ENCODE measurements around the gene SHLD2.
"Not testable (repeated sequence)": the region's sequence is repeated elsewhere in the genome, so short reads cannot be mapped to it uniquely, and the experiment has no call there.

The SHLD2 gene

DNA sequence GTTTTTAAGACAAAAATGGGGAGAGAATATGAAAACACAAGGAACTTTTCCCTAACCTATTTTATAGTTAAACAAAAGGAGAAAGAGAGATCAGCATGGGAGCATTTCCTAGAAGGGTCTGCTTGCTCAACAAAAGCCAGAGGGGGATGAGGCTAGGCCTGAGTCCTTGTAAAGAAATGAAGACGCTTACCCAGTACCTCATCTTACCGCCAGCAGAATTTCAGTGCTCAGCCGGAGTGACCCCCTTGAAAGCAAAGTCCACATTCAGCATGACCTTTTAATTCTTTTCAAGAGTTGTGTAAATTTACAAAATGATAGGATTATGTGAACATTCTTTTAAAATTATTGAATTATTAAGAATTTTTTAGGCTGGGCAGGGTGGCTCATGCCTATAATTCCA is 82.6 kb downstream of the SHLD2 start:
- H3K9me2 ChIP-seq (replicated peaks; ENCODE audit: insufficient read depth, low read length); H2AFZ ChIP-seq (ENCODE audit: low read length); H4K20me1 ChIP-seq (ENCODE audit: insufficient read depth, low read length); H3K4me2 ChIP-seq (ENCODE audit: low read depth, low read length); H3K36me3 ChIP-seq (replicated peaks; ENCODE audit: insufficient read depth, low read length); H3K27me3 ChIP-seq (replicated peaks; ENCODE audit: insufficient read depth, low read length); H3F3A ChIP-seq (ENCODE audit: insufficient read depth, low read length); DNase-seq; H3K4me1 ChIP-seq (ENCODE audit: low read length); H3K9ac ChIP-seq (ENCODE audit: low read length); H3K79me2 ChIP-seq (ENCODE audit: low read length); H3K4me3 ChIP-seq (ENCODE audit: low read length); H3K9me3 ChIP-seq (replicated peaks; ENCODE audit: insufficient read depth, low read length); H3K27ac ChIP-seq (ENCODE audit: low read length): not testable (repeated sequence)

- H3K9ac ChIP-seq (ENCODE audit: low read length); H2AFZ ChIP-seq (ENCODE audit: low read length); H3K36me3 ChIP-seq (replicated peaks; ENCODE audit: insufficient read depth, low read length); H3K79me2 ChIP-seq (ENCODE audit: low read length); H3K9me2 ChIP-seq (replicated peaks; ENCODE audit: insufficient read depth, low read length); H3K27ac ChIP-seq (ENCODE audit: low read length); H3K4me2 ChIP-seq (ENCODE audit: low read depth, low read length); H3K4me1 ChIP-seq (ENCODE audit: low read length); DNase-seq; H3F3A ChIP-seq (ENCODE audit: insufficient read depth, low read length); H3K27me3 ChIP-seq (replicated peaks; ENCODE audit: insufficient read depth, low read length); H4K20me1 ChIP-seq (ENCODE audit: insufficient read depth, low read length); H3K4me3 ChIP-seq (ENCODE audit: low read length); H3K9me3 ChIP-seq (replicated peaks; ENCODE audit: insufficient read depth, low read length): not testable (repeated sequence)
Observed at GRCh38 chr10:87184421-87184820, 89.4 kb downstream of the SHLD2 start.

DNA sequence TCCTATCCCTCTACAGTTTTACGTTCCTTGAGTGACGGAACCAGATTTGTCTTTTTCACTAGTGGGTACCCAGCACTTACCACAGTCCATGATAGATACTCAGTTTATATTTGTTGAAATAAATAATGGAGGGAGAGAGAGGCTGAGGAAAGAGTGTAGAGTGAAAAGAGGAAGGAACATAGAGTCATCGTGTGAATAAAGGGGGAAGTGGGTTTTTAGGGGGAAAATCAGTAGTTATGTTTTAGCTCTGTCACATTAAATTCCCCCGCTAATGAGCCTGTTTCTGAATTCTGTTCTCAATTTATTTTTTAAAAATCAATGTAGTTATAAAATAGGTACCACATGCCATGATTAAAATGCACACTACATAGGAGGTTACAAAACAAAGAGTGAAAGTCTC is 91.0 kb downstream of the SHLD2 start:
- not testable (repeated sequence) for H4K20me1 ChIP-seq (ENCODE audit: insufficient read depth, low read length); H3K36me3 ChIP-seq (replicated peaks; ENCODE audit: insufficient read depth, low read length); H3F3A ChIP-seq (ENCODE audit: insufficient read depth, low read length); H3K4me1 ChIP-seq (ENCODE audit: low read length); H3K79me2 ChIP-seq (ENCODE audit: low read length); H3K27ac ChIP-seq (ENCODE audit: low read length); H3K4me3 ChIP-seq (ENCODE audit: low read length); H3K4me2 ChIP-seq (ENCODE audit: low read depth, low read length); H3K9ac ChIP-seq (ENCODE audit: low read length); H3K9me2 ChIP-seq (replicated peaks; ENCODE audit: insufficient read depth, low read length); H2AFZ ChIP-seq (ENCODE audit: low read length); H3K9me3 ChIP-seq (replicated peaks; ENCODE audit: insufficient read depth, low read length); DNase-seq; H3K27me3 ChIP-seq (replicated peaks; ENCODE audit: insufficient read depth, low read length)

DNA sequence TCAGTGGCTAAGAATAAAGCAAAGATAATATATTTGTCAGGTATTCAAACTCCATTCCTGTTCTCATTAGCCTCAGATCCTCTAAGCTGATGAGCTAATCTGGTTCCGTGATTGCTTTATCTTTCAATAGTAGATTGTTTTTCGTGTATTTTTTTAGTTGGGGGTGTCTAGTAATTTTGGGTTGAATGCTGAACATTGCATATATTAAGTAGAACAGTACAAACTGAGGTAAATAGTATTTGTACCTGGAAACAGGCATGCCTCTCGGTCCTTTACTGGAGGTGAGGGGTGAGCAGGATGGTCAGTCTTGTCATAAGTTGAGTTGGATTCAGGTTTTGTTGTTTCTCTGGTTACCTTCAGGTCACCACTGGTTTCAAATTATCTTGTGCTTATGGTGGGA is 92.6 kb downstream of the SHLD2 start:
- H4K20me1 ChIP-seq (ENCODE audit: insufficient read depth, low read length); H3K9me3 ChIP-seq (replicated peaks; ENCODE audit: insufficient read depth, low read length); H3K9ac ChIP-seq (ENCODE audit: low read length); H3K36me3 ChIP-seq (replicated peaks; ENCODE audit: insufficient read depth, low read length); DNase-seq; H3K9me2 ChIP-seq (replicated peaks; ENCODE audit: insufficient read depth, low read length); H3K4me3 ChIP-seq (ENCODE audit: low read length); H3K27me3 ChIP-seq (replicated peaks; ENCODE audit: insufficient read depth, low read length); H3K79me2 ChIP-seq (ENCODE audit: low read length); H3K27ac ChIP-seq (ENCODE audit: low read length); H3K4me1 ChIP-seq (ENCODE audit: low read length); H3K4me2 ChIP-seq (ENCODE audit: low read depth, low read length); H2AFZ ChIP-seq (ENCODE audit: low read length); H3F3A ChIP-seq (ENCODE audit: insufficient read depth, low read length): not testable (repeated sequence)

GRCh38 chr10:87191841-87192240 is 96.8 kb downstream of the SHLD2 start:
- not testable (repeated sequence) for H3K27ac ChIP-seq (ENCODE audit: low read length); H2AFZ ChIP-seq (ENCODE audit: low read length); H3K9ac ChIP-seq (ENCODE audit: low read length); DNase-seq; H3K79me2 ChIP-seq (ENCODE audit: low read length); H3K9me3 ChIP-seq (replicated peaks; ENCODE audit: insufficient read depth, low read length); H3K4me1 ChIP-seq (ENCODE audit: low read length); H3K27me3 ChIP-seq (replicated peaks; ENCODE audit: insufficient read depth, low read length); H3K9me2 ChIP-seq (replicated peaks; ENCODE audit: insufficient read depth, low read length); H3K4me3 ChIP-seq (ENCODE audit: low read length); H3F3A ChIP-seq (ENCODE audit: insufficient read depth, low read length); H4K20me1 ChIP-seq (ENCODE audit: insufficient read depth, low read length); H3K4me2 ChIP-seq (ENCODE audit: low read depth, low read length); H3K36me3 ChIP-seq (replicated peaks; ENCODE audit: insufficient read depth, low read length)

DNA sequence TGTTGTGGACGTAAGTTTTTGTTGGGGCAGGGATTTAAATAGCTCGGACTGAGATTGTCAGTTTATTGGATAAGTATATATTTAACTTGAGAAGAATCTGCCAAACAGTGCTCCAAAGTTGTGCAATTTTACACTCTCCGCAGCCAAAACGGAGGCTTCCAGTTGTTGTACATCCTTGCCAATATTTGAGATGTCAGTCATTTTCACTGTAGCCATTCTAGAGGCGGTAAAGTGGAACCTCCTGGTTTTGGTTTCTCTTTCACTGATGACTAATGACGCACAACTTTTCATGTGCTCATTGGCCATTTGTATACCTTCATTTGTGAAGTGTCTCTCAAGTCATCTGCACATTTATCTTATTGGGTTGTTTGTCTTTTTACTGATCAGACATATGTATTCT is 105.9 kb downstream of the SHLD2 start:
- H3K9me3 ChIP-seq (replicated peaks; ENCODE audit: insufficient read depth, low read length); H4K20me1 ChIP-seq (ENCODE audit: insufficient read depth, low read length); H3K9ac ChIP-seq (ENCODE audit: low read length); H3K9me2 ChIP-seq (replicated peaks; ENCODE audit: insufficient read depth, low read length); H3F3A ChIP-seq (ENCODE audit: insufficient read depth, low read length); H2AFZ ChIP-seq (ENCODE audit: low read length); H3K36me3 ChIP-seq (replicated peaks; ENCODE audit: insufficient read depth, low read length); H3K4me1 ChIP-seq (ENCODE audit: low read length); H3K27me3 ChIP-seq (replicated peaks; ENCODE audit: insufficient read depth, low read length); H3K79me2 ChIP-seq (ENCODE audit: low read length): not testable (repeated sequence)
- Histone ChIP-seq H3K27ac (ENCODE audit: low read length) (peak overlapping the region; percentile 29; the same call in 1 of the 2 replicates), H3K4me3 (ENCODE audit: low read length) (peak overlapping the region; percentile 45; the same call in 1 of the 2 replicates), H3K4me2 (ENCODE audit: low read depth, low read length) (peak overlapping the region; percentile 65; the same call in 1 of the 2 replicates)
- DNase-seq, result peak; percentile 83

DNA sequence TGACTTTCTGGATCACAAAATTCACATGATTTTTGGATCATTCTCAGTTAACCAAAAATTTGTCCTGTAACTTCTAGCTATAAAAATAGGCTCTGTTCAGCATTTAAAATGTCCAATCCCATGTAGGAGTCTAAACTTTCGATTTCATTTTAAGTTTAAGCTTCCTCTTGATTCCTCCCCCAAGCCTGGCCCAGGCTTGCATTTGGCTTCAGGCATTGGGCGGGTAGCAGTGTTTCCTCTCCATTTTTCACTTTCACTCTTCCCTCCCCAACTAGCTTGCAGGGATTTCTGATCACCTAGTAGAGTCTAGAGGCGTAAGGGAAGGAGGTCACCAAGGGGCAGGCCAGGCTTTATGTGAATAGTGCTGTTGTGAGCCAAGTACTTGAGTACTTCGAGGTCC is 109.8 kb downstream of the SHLD2 start:
- not testable (repeated sequence) for H3K4me2 ChIP-seq (ENCODE audit: low read depth, low read length); H3K36me3 ChIP-seq (replicated peaks; ENCODE audit: insufficient read depth, low read length); H3K9me2 ChIP-seq (replicated peaks; ENCODE audit: insufficient read depth, low read length); H3F3A ChIP-seq (ENCODE audit: insufficient read depth, low read length); H3K27ac ChIP-seq (ENCODE audit: low read length); H3K4me1 ChIP-seq (ENCODE audit: low read length); H3K27me3 ChIP-seq (replicated peaks; ENCODE audit: insufficient read depth, low read length); H4K20me1 ChIP-seq (ENCODE audit: insufficient read depth, low read length); H2AFZ ChIP-seq (ENCODE audit: low read length); DNase-seq; H3K79me2 ChIP-seq (ENCODE audit: low read length); H3K4me3 ChIP-seq (ENCODE audit: low read length); H3K9ac ChIP-seq (ENCODE audit: low read length); H3K9me3 ChIP-seq (replicated peaks; ENCODE audit: insufficient read depth, low read length)

GRCh38 chr10:87206922-87207321 is 111.9 kb downstream of the SHLD2 start:
- H3K4me1 ChIP-seq (ENCODE audit: low read length); H3K9ac ChIP-seq (ENCODE audit: low read length); H3K4me2 ChIP-seq (ENCODE audit: low read depth, low read length); DNase-seq; H3K9me3 ChIP-seq (replicated peaks; ENCODE audit: insufficient read depth, low read length); H3K36me3 ChIP-seq (replicated peaks; ENCODE audit: insufficient read depth, low read length); H3K9me2 ChIP-seq (replicated peaks; ENCODE audit: insufficient read depth, low read length); H3K27me3 ChIP-seq (replicated peaks; ENCODE audit: insufficient read depth, low read length); H2AFZ ChIP-seq (ENCODE audit: low read length); H4K20me1 ChIP-seq (ENCODE audit: insufficient read depth, low read length); H3K79me2 ChIP-seq (ENCODE audit: low read length); H3K27ac ChIP-seq (ENCODE audit: low read length); H3F3A ChIP-seq (ENCODE audit: insufficient read depth, low read length); H3K4me3 ChIP-seq (ENCODE audit: low read length): not testable (repeated sequence)

Measured in MM.1S (cell line).